NK-92 (cell line): ENCODE measurements around the gene OSBPL8.

Experiments used
- DNase-seq: peaks from one replicate; lab custom pipeline; 2025; ENCODE audit not compliant: unreplicated experiment; lab: John Stamatoyannopoulos, UW

Gene OSBPL8

DNA sequence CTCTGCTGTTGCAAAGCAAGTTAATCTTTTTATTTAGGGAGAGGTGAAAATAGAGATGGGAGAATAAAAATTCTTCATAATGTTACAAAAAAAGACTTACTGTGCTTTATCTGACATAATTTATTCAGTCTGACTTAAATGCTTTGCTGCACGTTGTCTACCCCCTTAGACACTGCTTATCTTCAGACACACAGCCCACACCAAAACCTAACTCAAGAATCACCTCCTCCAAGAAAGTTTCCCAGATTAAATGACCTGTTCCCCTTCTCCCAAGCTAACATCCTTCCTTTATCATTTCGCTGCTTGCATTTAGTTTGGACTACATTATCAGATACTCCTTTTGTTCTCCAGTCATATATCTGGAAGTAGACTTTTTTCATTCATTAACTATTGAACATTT, 3.8 kb downstream of the OSBPL8 start:
- DNase-seq = no peak

GRCh38 chr12:76555231-76555767, 4.3 kb downstream of the OSBPL8 start:
- DNase-seq = no peak

DNA sequence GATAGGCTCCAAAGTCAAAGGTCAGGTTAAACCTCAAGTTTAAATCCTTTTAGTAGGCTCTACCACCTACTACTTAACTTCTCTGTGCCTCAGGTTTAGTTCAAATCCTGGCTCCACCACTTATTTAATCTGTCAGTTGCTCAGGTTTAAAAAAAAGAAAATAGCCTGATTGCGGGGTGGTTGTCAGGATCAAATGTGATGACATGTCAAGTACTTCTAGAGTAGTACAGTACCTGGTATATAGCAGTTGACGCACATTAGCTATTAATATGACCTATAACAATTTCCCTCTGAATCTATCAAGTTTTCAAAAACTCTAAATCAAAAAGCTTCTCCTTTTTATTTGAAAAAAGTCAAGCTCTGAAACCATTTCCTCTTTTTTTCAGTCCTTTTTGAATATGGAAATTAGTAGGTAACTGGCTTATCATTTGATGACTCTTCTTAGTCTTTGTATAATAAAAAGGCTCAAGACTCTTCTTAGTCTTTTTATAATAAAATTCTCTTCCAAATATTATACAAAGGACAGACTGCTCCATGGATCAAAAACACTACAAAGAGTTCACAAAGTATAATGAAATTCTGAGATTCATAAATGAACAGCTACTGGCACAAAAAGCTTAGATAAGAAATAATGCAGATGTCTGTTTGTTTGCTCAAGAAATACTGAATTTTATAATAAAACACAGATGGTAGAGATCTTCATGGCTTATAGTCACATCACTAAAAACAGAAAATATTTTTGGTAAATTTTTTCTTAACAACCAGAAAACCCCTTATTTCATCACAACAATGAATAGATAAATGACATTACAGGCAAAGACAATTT, 5.0 kb downstream of the OSBPL8 start:
- DNase-seq = no peak

GRCh38 chr12:76552343-76552938, 7.1 kb downstream of the OSBPL8 start:
- DNase-seq = no peak

- no peak for DNase-seq
Observed at GRCh38 chr12:76551482-76551888, 8.1 kb downstream of the OSBPL8 start.

DNA sequence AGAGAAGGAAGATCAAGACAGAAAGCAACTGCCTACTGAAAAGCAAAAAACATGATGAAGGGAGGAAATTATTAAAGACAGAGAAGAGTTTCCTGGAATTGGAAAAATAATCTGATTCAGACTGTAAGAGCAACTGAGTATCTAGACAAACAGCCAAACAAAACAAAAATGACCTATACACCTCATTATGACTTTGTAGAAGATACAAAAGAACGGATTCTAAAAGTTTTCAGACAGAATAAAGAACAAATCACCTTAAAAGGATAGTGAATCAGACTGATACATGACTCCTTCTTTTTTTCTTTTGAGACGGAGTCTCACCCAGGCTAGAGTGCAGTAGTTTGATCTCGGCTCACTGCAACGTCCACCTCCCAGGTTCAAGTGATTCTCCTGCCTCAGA, 10.4 kb downstream of the OSBPL8 start:
- no peak for DNase-seq

GRCh38 chr12:76548222-76548837, 11.2 kb downstream of the OSBPL8 start:
- no peak for DNase-seq

DNA sequence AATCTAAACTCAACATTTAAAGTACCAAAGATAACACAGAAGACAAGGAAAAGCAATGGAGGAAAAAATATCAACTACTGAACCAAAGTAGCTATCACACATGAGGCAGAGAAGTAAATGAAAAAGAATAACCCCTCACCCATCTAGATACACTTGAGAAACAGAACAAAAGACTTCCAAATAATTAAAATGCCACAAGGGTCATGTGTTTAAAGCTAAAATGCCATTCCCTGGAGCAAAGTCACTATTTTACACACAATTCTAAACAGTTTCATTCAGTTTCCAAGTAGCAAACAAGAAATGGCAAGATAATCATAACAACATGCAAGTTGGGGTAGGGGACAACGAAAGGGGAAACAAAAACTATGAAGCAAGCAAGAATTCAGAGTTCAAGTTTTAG, 12.0 kb downstream of the OSBPL8 start:
- DNase-seq = no peak

DNA sequence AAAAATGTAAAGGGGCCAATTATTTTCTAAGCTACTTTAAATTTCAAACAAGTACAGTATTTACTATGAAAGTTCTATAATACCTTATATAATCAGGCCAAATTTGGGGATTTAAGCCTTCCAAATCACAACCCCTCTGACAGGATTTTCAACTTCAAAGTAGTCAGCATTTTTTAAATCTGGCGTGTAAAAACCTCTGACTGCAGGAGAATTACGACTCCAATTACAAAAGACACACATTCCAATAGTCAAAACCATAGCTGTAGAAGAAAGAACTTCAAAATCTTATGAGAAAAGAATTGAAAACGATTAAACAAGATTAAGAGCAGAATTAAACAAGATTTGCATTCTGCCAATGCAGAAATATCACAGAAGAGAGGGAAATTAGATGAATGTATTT, 12.7 kb downstream of the OSBPL8 start:
- no peak for DNase-seq

DNA sequence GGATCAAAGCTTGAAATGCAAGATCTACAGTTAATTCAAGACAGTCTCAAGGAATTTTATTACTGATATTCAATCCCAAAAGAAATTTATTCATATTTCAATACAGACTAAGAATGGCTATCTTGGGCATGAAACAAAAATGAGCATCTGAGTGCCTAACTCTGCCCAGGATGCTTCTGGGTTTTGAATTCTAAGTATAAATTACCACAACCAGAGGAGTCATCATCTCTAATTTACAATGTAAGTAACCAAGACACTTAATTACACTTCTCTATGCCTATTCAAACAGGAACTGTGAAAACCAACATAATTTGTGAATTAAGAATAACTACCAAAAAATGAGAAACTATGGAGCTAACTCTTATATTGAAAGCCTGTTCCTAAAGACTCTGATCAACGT, 14.1 kb downstream of the OSBPL8 start:
- DNase-seq = no peak

- no peak for DNase-seq
Observed at GRCh38 chr12:76544601-76545261, 14.8 kb downstream of the OSBPL8 start.

DNA sequence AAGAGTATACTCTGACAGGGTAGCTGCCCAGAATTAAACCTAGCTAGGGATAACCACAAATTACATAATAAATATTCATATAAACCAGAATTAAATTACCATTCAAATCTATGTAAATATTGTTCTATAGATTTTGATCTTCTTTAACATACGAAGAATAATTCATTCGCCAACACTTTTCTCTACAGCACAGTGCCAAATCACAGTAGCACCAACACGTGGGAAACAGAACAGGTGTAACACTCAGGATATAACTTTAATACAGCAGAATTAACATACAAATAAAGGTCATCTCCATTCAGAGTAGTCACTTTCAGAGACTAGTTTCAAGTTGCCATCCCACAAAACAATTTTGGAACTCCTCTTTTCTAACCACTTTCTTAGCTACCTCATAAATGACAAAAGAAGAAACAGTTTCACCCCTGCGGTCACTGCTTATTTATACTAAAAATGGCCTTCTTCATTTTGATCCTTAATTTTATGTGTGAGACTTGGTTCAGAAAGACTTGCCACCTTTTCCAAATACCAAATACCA, 15.7 kb downstream of the OSBPL8 start:
- no peak for DNase-seq

DNA sequence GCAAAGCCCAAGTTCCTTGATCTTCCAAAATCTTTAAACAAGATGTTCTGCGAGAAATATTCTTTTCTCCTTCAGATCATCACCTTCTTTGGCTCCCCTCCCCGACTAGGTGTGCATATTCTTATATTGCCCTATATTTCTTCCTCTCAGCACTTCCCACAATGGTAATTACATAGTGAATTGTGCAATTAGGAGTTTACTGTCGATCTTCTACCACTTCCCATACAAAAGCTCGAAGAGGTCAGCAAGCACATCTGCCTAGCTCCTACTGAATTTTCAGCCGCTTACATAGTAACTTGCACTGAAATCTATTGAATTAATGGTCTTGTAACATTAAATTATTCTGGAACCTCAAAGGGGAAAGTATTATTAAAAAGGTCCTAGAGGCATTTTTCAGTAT, 16.7 kb downstream of the OSBPL8 start:
- no peak for DNase-seq

DNA sequence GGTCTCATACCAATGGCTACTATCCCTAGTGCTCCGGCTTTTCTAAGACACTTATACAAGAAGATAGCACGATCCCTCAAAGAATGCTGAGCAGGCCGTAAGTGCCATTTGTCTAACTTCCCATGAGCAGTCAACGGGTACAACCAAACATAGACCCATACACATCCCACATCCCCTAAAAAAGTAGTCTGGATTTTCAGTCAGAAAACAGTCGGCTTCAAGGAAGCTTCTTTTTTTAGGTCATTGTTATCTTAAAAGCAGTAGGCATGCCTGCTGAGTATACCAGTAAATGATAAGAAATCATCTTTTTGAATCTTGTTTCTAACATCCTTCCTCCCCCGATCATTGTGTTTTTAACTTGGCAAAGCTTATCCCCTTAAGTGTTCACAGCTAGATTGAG, 19.8 kb downstream of the OSBPL8 start:
- DNase-seq = no peak

GRCh38 chr12:76537923-76538322, 21.6 kb downstream of the OSBPL8 start:
- no peak for DNase-seq

GRCh38 chr12:76536546-76536945, 23.0 kb downstream of the OSBPL8 start:
- DNase-seq = no peak

GRCh38 chr12:76535170-76535569, 24.4 kb downstream of the OSBPL8 start:
- DNase-seq = no peak

GRCh38 chr12:76533331-76533730, 26.2 kb downstream of the OSBPL8 start:
- no peak for DNase-seq

DNA sequence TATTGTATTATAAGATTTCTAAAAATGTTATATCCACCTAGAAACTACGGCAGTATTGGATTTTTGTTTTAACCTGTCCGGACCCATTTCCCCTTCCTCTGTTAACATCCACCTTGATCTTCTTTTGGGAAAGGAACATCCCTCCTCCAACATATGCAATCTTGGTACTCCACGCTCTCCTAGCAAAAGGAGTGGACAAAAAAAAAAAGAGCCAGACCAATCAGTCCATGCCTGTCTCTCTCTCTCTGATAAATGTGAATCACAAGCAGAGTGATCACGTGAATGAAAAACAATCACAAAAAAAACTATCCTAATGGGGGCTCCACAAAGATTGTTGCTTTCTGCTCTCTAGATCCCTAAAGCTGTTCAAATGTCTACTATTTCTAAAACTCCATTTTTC, 27.1 kb downstream of the OSBPL8 start:
- no peak for DNase-seq

GRCh38 chr12:76531056-76531455, 28.5 kb downstream of the OSBPL8 start:
- no peak for DNase-seq

DNA sequence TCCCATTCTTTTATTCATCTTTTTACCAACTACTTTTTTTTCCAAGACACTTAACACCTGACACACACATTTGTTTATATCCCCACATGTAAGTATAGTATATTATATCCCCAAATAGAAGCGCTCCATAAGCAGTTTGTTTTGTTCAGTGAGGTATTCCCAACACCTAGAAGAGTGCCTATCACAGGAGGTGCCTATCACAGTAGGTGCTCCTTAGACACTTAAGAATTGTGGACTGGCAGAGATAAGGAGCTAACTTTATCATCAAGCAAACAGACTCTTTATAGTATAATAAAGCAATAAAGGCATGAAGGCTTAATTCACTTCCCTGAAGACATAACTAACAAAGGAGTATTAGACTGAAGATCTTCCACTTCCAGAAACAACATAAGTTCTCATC, 29.1 kb downstream of the OSBPL8 start:
- no peak for DNase-seq
